ENCODE results near the gene KCNK3.

GRCh38 chr2:26740890-26741302, 48.4 kb downstream of the KCNK3 start:
- TF ChIP-seq CTCF (IDR thresholded peaks at IDR 0.05) (no peak), POLR2A (IDR thresholded peaks at IDR 0.05) (no peak)

Data from body of pancreas (tissue), 4 donors.